Caco-2 (cell line): Measurements from ENCODE around the gene FBXW7. TPM values are rescaled to one million over a fixed set of nuclear protein-coding genes. Genes with fewer than 3 reads are reported as not detected.

Experiments
- BruUV-seq: library from RNA; stranded (reverse); fragments of 400-500 nt; replicated peaks from 2 replicates; lab custom pipeline; 2021; lab: Mats Ljungman, UMichigan
- CTCF ChIA-PET: fragments of 300-600 bp; sonication (Branson Sonifier 250); formaldehyde crosslinking; loops from one replicate; lab custom pipeline; 2022; ENCODE audit warnings: antibody characterized with exemption; lab: Charles Lee
- POLR2A ChIA-PET: fragments of 300-600 bp; sonication (Branson Sonifier 250); formaldehyde crosslinking; loops from one replicate; lab custom pipeline; 2022; ENCODE audit warnings: antibody characterized with exemption; lab: Charles Lee
- DNase-seq, 2 experiments: peaks; one replicate each; pipeline versions ENCODE4 v3.0.0 to v3.0.0-alpha.2; 2020 to 2022
- H3K27me3 ChIP-seq: replicated peaks from 2 replicates; pipeline ENCODE4 v1.6.0; 2011; ENCODE audit warnings: low read length; ENCODE audit not compliant: control insufficient read depth, insufficient read depth
- H3K36me3 ChIP-seq: 2 replicates; pipeline ENCODE4 v1.5.1; 2011; ENCODE audit warnings: low read length; ENCODE audit not compliant: control insufficient read depth, insufficient read depth
- H3K4me1 ChIP-seq: fragments of 250-450 bp; sonication (Bioruptor Pico); 2 replicates; pipeline ENCODE4 v1.5.1; 2020; ENCODE audit warnings: mild to moderate bottlenecking
- H3K4me3 ChIP-seq: 2 replicates; pipeline ENCODE4 v1.5.1; 2011; ENCODE audit warnings: low read depth, mild to moderate bottlenecking, control low read depth, low read length
- H3K9me3 ChIP-seq: fragments of 250-450 bp; sonication (Bioruptor Pico); 2 replicates; pipeline ENCODE4 v1.5.1; 2020; ENCODE audit warnings: mild to moderate bottlenecking, moderate library complexity
- H3K27ac Mint-ChIP-seq: one replicate; pipeline ENCODE4 v1.8.0; 2022; ENCODE audit warnings: mixed read lengths; ENCODE audit not compliant: unreplicated experiment
- H3K27me3 Mint-ChIP-seq: one replicate; pipeline ENCODE4 v1.8.0; 2022; ENCODE audit warnings: mixed read lengths; ENCODE audit not compliant: insufficient read depth, unreplicated experiment
- H3K36me3 Mint-ChIP-seq: one replicate; pipeline ENCODE4 v1.8.0; 2022; ENCODE audit warnings: mild to moderate bottlenecking, mixed read lengths; ENCODE audit not compliant: insufficient read depth, unreplicated experiment
- H3K4me1 Mint-ChIP-seq: one replicate; pipeline ENCODE4 v1.8.0; 2022; ENCODE audit warnings: low read depth, mixed read lengths; ENCODE audit not compliant: unreplicated experiment
- H3K4me3 Mint-ChIP-seq: one replicate; pipeline ENCODE4 v1.8.0; 2022; ENCODE audit warnings: mild to moderate bottlenecking, moderate library complexity, mixed read lengths; ENCODE audit not compliant: unreplicated experiment
- H3K9me3 Mint-ChIP-seq: one replicate; pipeline ENCODE4 v1.8.0; 2022; ENCODE audit warnings: mixed read lengths; ENCODE audit not compliant: unreplicated experiment
- intact Hi-C: fragments of 100-400 bp; cut with micrococcal nuclease; formaldehyde crosslinking; loops from one replicate; pipeline ENCODE4 v1.10.0; 2022; ENCODE audit not compliant: unreplicated experiment
- total RNA-seq: library from RNA; stranded (reverse); gene quantifications from 2 replicates; pipeline ENCODE4 v1.2.3, GENCODE V29; 2022
- TF ChIP-seq, protein P1 (sequence below), 2 experiments: fragments of 200-600 bp in 1 of 2; IDR thresholded peaks; 1 replicate in 1 of 2; 2 replicates in 1 of 2; pipeline versions ENCODE4 v1.5.1 to v1.8.0; 2011 to 2022; ENCODE audit warnings: antibody characterized with exemption in 1 of 2, control low read depth in 1 of 2, inconsistent platforms in 1 of 2, low read depth in 1 of 2, low read length in 1 of 2, mild to moderate bottlenecking in 1 of 2, moderate library complexity in 1 of 2; ENCODE audit not compliant: insufficient read depth in 1 of 2, severe bottlenecking in 1 of 2, unreplicated experiment in 1 of 2

The FBXW7 gene
- total RNA-seq, 1 experiment from 2014 or later = 34.1 TPM

- Mint-ChIP-seq H3K36me3 (no peaks in the 10 kb centered on the region), H3K27ac (no peak overlapping the region), H3K27me3 (no peaks in the 10 kb centered on the region), H3K4me1 (no peaks in the 10 kb centered on the region), H3K4me3 (no peak overlapping the region), H3K9me3 (no peaks in the 10 kb centered on the region)
- H3K36me3 ChIP-seq = no peaks in the 10 kb centered on the region
- no TSS peak for BruUV-seq
- H3K4me1 ChIP-seq = no peaks in the 10 kb centered on the region
- no peaks in the 10 kb centered on the region for H3K9me3 ChIP-seq
- intact Hi-C loops = no loop called here
- CTCF ChIA-PET = no interaction called here
- no peak overlapping the region for H3K4me3 ChIP-seq
- POLR2A ChIA-PET = no interaction called here
- TF ChIP-seq, protein P1, sequence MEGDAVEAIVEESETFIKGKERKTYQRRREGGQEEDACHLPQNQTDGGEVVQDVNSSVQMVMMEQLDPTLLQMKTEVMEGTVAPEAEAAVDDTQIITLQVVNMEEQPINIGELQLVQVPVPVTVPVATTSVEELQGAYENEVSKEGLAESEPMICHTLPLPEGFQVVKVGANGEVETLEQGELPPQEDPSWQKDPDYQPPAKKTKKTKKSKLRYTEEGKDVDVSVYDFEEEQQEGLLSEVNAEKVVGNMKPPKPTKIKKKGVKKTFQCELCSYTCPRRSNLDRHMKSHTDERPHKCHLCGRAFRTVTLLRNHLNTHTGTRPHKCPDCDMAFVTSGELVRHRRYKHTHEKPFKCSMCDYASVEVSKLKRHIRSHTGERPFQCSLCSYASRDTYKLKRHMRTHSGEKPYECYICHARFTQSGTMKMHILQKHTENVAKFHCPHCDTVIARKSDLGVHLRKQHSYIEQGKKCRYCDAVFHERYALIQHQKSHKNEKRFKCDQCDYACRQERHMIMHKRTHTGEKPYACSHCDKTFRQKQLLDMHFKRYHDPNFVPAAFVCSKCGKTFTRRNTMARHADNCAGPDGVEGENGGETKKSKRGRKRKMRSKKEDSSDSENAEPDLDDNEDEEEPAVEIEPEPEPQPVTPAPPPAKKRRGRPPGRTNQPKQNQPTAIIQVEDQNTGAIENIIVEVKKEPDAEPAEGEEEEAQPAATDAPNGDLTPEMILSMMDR (IDR thresholded peaks at IDR 0.05; ENCODE audit: insufficient read depth in 1 of 2, low read depth in 1 of 2, low read length in 1 of 2, severe bottlenecking in 1 of 2, unreplicated experiment in 1 of 2) = no peak
- no peak for DNase-seq
- no peaks in the 10 kb centered on the region for H3K27me3 ChIP-seq
Measured at GRCh38 chr4:152293527-152293926, 242.4 kb downstream of the FBXW7 start.

- POLR2A ChIA-PET = no interaction called here
- Histone ChIP-seq H3K27me3 (no peaks in the 10 kb centered on the region), H3K4me3 (no peak overlapping the region), H3K4me1 (no peaks in the 10 kb centered on the region), H3K9me3 (no peaks in the 10 kb centered on the region), H3K36me3 (no peaks in the 10 kb centered on the region)
- no TSS peak for BruUV-seq
- Mint-ChIP-seq H3K27me3 (no peaks in the 10 kb centered on the region), H3K27ac (no peak overlapping the region), H3K4me1 (no peaks in the 10 kb centered on the region), H3K36me3 (no peaks in the 10 kb centered on the region), H3K9me3 (no peaks in the 10 kb centered on the region), H3K4me3 (no peak overlapping the region)
- intact Hi-C loops = no loop called here
- TF ChIP-seq, protein P1 (IDR thresholded peaks at IDR 0.05; ENCODE audit: insufficient read depth in 1 of 2, low read depth in 1 of 2, low read length in 1 of 2, severe bottlenecking in 1 of 2, unreplicated experiment in 1 of 2) = no peak
- CTCF ChIA-PET = no interaction called here
- DNase-seq = no peak
Measured at GRCh38 chr4:152290366-152290921, 245.4 kb downstream of the FBXW7 start.

DNA sequence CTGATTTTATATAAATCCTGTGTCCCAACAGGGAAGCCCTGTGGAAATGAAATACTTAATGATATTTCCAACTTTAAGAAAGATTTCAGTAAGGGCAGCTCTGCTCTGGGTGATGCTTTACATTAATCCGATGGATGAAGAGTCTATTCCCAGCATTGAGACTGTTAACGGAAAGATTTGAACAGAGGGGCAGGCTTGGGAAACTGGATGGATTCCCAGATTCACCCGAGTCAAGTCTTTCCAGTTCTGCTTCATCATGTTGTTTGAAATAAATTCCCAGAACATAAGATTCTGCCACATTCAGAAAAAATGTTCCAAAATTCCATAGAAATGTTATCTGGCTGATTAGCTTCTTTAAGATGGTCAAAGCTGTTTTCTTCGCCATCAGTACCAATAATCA is 246.0 kb downstream of the FBXW7 start:
- H3K27me3 Mint-ChIP-seq = no peaks in the 10 kb centered on the region
- TF ChIP-seq, protein P1 (IDR thresholded peaks at IDR 0.05; ENCODE audit: insufficient read depth in 1 of 2, low read depth in 1 of 2, low read length in 1 of 2, severe bottlenecking in 1 of 2, unreplicated experiment in 1 of 2) = no peak
- ChIA-PET CTCF (no interaction called here), POLR2A (no interaction called here)
- no peak overlapping the region for H3K4me3 ChIP-seq
- no peaks in the 10 kb centered on the region for H3K9me3 ChIP-seq
- no peak for DNase-seq
- no peaks in the 10 kb centered on the region for H3K36me3 Mint-ChIP-seq
- H3K4me1 ChIP-seq = no peaks in the 10 kb centered on the region
- BruUV-seq = no TSS peak
- no peaks in the 10 kb centered on the region for H3K36me3 ChIP-seq
- intact Hi-C loops = no loop called here
- no peaks in the 10 kb centered on the region for H3K27me3 ChIP-seq
- H3K27ac Mint-ChIP-seq = no peak overlapping the region
- no peak overlapping the region for H3K4me3 Mint-ChIP-seq
- H3K4me1 Mint-ChIP-seq = no peaks in the 10 kb centered on the region
- H3K9me3 Mint-ChIP-seq = no peaks in the 10 kb centered on the region
